ENCODE measurements around the gene NOC4L.

The NOC4L gene

DNA sequence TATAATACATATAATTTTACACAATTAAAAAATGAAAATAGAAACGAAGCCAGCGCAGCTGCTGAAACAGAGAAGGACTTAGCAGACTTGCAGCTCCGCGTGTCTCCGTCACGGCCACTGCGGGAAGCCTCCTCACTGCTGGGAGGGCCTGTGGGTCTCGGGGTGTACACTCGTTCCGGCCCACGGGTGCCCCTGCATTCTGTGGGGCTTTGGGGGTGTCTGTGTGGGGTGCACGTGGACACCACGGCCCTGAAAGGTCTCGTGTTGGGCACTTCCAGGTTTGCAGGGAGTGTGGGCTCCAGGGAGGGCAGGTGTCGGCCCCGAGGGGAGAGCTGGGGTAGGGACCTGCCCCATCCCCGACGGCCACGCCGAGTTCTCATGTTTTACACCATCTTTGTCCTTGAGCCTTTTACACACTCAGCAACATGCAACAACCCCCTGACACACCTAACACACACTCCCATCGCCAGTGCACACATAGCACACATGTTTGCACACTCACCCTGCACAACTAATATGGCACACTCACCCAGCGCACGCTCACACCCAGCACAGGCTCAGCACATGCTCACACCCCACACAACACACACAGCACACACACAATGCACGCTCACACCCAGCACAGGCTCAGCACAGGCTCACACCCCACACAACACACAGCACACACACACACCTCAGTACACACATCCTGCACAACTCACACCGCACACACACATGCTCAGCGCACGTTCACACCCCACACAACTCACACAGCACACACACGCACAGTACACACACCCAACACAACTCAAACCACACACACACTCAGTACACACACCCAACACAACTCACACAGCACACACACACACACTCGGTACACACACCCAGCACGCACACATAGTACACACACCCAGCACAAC lies 36.6 kb downstream of the NOC4L start:
- no peaks in the 10 kb centered on the region for H3K36me3 ChIP-seq (ENCODE audit: control insufficient read depth, insufficient read depth, low read length)
- TF ChIP-seq, protein P1, sequence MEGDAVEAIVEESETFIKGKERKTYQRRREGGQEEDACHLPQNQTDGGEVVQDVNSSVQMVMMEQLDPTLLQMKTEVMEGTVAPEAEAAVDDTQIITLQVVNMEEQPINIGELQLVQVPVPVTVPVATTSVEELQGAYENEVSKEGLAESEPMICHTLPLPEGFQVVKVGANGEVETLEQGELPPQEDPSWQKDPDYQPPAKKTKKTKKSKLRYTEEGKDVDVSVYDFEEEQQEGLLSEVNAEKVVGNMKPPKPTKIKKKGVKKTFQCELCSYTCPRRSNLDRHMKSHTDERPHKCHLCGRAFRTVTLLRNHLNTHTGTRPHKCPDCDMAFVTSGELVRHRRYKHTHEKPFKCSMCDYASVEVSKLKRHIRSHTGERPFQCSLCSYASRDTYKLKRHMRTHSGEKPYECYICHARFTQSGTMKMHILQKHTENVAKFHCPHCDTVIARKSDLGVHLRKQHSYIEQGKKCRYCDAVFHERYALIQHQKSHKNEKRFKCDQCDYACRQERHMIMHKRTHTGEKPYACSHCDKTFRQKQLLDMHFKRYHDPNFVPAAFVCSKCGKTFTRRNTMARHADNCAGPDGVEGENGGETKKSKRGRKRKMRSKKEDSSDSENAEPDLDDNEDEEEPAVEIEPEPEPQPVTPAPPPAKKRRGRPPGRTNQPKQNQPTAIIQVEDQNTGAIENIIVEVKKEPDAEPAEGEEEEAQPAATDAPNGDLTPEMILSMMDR (IDR thresholded peaks at IDR 0.05; ENCODE audit: insufficient read depth, low read length, poor library complexity, severe bottlenecking), result no peak
- H3K4me3 ChIP-seq (replicated peaks; ENCODE audit: low read depth, low read length), result no peak overlapping the region
- DNase-seq (ENCODE audit: extremely low read depth, insufficient read length), result no peak
- H3K27me3 ChIP-seq (replicated peaks; ENCODE audit: control insufficient read depth, insufficient read depth, low read length), result no peaks in the 10 kb centered on the region

DNA sequence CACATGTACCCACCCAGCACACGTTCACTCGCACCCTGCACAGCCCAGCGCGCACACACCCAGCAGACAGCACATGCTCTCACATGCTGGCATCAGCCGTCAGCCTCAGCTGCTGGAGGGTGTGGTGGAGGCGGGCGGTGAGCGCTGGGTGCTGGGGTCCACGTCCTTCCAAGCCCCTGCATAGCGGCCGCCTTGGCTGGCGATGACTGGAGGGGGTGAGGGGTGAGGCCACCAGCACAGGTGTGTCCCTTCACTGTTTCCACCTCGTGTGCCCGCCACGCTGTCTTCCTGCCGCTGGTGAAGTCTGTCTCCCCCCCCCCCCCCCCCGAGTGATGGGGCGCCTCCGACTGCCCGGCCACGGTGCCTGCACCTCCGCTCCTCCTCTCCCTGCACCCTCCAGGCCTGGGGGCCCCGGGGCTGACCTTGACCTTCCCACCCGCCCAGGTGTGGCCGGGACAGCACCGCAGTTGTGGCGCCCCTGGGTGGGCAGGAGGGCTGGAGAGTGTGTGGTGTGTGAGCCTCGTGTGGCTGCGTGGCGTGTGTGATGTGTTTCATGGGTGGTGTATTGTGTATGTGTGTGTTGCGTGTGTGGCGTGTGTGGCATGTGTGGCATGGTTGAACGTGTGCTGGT lies 37.4 kb downstream of the NOC4L start:
- H3K27me3 ChIP-seq (replicated peaks; ENCODE audit: control insufficient read depth, insufficient read depth, low read length), result no peaks in the 10 kb centered on the region
- no peak overlapping the region for H3K4me3 ChIP-seq (replicated peaks; ENCODE audit: low read depth, low read length)

DNA sequence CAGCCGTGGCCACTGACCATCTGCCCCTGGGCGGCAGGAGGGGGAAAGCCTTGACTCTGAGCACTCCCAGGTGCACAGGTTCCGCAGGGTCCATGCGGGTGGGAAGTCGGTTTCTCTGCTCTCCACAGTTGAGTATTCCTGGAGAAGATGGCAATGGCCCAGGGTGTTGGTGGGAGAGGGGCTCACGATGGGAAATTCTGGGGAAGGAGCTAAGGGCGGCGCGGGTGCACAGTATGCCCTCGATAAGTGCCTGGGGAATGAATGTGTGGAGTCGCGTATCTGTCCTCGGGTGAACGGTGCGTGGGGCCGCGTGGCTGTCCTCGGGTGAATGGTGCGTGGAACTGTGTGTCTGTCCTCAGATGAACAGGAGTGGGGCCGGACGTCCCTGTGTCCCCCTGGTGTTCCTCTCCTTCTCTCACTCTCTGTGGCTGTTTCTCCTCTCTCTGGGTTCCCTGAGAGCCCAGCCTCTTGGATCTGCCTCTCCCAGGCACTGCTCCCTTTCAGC lies 38.0 kb downstream of the NOC4L start:
- Histone ChIP-seq H3K4me3 (replicated peaks; ENCODE audit: low read depth, low read length) (no peak overlapping the region), H3K36me3 (ENCODE audit: control insufficient read depth, insufficient read depth, low read length) (no peaks in the 10 kb centered on the region), H3K27me3 (replicated peaks; ENCODE audit: control insufficient read depth, insufficient read depth, low read length) (no peaks in the 10 kb centered on the region)
- TF ChIP-seq, protein P1 (IDR thresholded peaks at IDR 0.05; ENCODE audit: insufficient read depth, low read length, poor library complexity, severe bottlenecking), result no peak
- DNase-seq (ENCODE audit: extremely low read depth, insufficient read length), result no peak

More for the DNA sequence above, 37.4 kb downstream of the NOC4L start:
- TF ChIP-seq, protein P1 (IDR thresholded peaks at IDR 0.05; ENCODE audit: insufficient read depth, low read length, poor library complexity, severe bottlenecking), result no peak
- no peaks in the 10 kb centered on the region for H3K36me3 ChIP-seq (ENCODE audit: control insufficient read depth, insufficient read depth, low read length)
- DNase-seq (ENCODE audit: extremely low read depth, insufficient read length), result no peak

DNA sequence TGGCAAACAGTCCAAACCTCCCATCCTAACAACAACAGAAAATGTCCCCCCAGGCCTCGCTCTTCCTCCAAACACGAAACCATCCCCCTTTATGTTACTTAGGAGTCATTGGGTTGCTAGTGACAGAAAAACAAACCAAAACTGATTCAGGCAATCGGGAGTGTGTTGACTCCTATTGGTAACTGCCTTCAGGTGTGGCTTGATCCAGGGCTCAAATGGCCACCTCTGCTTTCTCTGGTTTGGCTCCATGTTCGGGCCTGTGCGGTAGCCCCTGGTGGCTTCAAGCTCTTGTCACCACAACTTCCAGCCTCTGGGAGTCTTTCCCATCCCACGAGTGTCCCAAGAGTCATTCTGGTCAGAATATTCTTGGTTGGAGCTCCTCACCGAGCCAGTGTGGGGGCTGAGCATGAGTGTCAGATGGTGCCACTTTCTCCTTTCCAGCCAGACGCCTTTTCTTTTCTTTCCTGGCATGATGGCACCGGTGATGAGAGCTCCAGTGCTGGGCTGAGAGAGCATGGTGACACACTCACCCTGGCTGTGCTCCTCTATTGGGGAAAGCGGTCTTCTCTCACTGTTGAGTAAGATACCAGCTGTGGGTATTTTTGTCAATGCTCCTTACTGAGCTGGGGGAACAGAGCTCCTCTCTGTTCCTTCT lies 38.6 kb downstream of the NOC4L start:
- Histone ChIP-seq H3K36me3 (ENCODE audit: control insufficient read depth, insufficient read depth, low read length) (no peaks in the 10 kb centered on the region), H3K27me3 (replicated peaks; ENCODE audit: control insufficient read depth, insufficient read depth, low read length) (no peaks in the 10 kb centered on the region), H3K4me3 (replicated peaks; ENCODE audit: low read depth, low read length) (no peak overlapping the region)
- DNase-seq (ENCODE audit: extremely low read depth, insufficient read length), result no peak
- TF ChIP-seq, protein P1 (IDR thresholded peaks at IDR 0.05; ENCODE audit: insufficient read depth, low read length, poor library complexity, severe bottlenecking), result no peak

DNA sequence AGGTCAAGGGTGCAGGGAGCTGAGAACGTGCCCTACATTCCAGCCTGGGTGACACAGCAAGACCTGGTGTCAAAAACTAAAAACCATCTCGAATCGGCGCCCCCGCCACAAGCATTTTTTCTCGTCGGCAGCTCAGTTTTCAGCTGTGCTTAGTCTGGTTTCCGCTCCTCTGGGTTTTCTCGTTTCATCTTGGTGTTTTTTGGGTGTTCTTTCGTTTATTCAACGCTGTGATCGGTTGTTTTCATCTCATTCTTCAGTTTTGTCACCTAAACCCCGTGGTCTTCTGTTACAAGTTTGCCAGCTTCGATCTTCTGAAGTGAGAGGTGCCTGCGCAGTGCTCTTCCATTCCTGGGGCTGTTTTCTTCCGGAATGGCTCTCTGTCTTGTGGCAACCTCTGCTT lies 41.4 kb downstream of the NOC4L start:
- no peak for DNase-seq (ENCODE audit: extremely low read depth, insufficient read length)
- H3K36me3 ChIP-seq (ENCODE audit: control insufficient read depth, insufficient read depth, low read length), result no peaks in the 10 kb centered on the region
- no peaks in the 10 kb centered on the region for H3K27me3 ChIP-seq (replicated peaks; ENCODE audit: control insufficient read depth, insufficient read depth, low read length)
- H3K4me3 ChIP-seq (replicated peaks; ENCODE audit: low read depth, low read length), result no peak overlapping the region
- TF ChIP-seq, protein P1 (IDR thresholded peaks at IDR 0.05; ENCODE audit: insufficient read depth, low read length, poor library complexity, severe bottlenecking), result no peak
